ENCODE results near the gene SNX15. TPM values are rescaled to one million over a fixed set of nuclear protein-coding genes. Genes with fewer than 3 reads are reported as not detected.
A peak's percentile ranks its signal among the peaks of the same experiment; 100 is the strongest.
"Not testable (repeated sequence)": the region's sequence is repeated elsewhere in the genome, so short reads cannot be mapped to it uniquely, and the experiment has no call there.

SNX15 gene
- polyA plus RNA-seq, 4 donors: 23.2 to 46.6 (median 31.0) TPM

DNA sequence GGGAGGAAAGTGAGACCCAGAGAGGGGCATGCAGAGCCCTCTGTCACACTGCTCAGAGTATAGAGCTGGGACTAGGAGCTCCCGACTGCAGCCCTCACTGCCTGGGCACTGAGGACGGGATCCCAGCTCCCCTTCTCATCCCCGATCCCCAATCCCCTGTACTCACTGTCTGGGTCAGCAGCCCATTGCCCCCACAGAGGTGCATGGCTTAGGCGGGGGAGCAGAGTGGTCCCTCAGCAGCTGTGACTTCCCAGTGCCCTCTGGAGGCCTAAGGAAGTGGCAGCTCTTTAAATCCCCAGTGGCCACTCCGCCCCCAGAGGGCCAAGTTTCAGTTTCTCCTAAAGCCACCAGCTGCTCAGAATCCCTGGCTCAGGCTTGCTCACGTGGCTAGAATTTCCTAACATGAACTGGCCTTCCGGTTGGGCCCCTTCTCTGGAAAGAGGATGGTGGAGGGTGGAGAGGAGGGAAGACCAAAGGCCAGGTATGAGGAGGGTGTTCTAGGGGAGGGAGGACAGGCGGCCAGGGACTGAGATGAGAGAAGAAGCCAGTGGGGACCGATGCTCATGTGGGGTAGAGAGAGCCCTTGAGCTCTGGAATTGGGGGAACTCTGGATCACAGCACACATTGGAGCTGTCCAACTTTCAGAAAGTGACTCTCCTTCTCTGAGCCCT is 30.4 kb upstream of the SNX15 start, which contains the start of gene BATF2:
BATF2 (minus strand) TSS at position 262 of the 671 bp plus-strand sequence; CDS start at position 205, 57 bp downstream.
- peak within 1 kb of the TSS; percentile 55 to 67 (median 64) for H3K4me3 ChIP-seq (ENCODE audit: low read depth in 1 of 3, low read length in 3 of 3)
- FAIRE-seq: no peak
- peaks cover 0 to 8% of the 10 kb centered on the region in 2 donors for H3K9me3 ChIP-seq (ENCODE audit: control insufficient read depth in 2 of 2, insufficient read depth in 1 of 2, low read depth in 1 of 2, low read length in 1 of 2)
- DNase-seq: peak; percentile 94 to 95
- 10 to 15% (median 15%) methylated on average over 7 to 9 of the region's 9 CpGs for WGBS, 3 donors
- peak within 1 kb of the TSS; percentile 88 to 95 (median 92) for H3K27ac ChIP-seq (ENCODE audit: low read depth in 1 of 3, low read length in 2 of 3)
- H3K36me3 ChIP-seq (ENCODE audit: control insufficient read depth in 3 of 3, insufficient read depth in 2 of 3, low read depth in 1 of 3, low read length in 3 of 3): peaks cover 0 to 25% (median 0%) of the 10 kb centered on the region in 3 donors
- no peaks in the 10 kb centered on the region for H3K27me3 ChIP-seq (ENCODE audit: control insufficient read depth in 3 of 3, insufficient read depth in 3 of 3, low read length in 3 of 3)
- peaks cover 0 to 36% (median 2%) of the 10 kb centered on the region in 3 donors for H3K4me1 ChIP-seq (ENCODE audit: control insufficient read depth in 3 of 3, insufficient read depth in 2 of 3, low read depth in 1 of 3, low read length in 2 of 3)

- DNase-seq (peak; percentile 52 to 63), FAIRE-seq (no peak)
- WGBS, 3 donors: 42 to 81% (median 75%) methylated on average over 1 of the region's 1 CpG
Observed at GRCh38 chr11:64998141-64998540, 29.1 kb upstream of the SNX15 start.

DNA sequence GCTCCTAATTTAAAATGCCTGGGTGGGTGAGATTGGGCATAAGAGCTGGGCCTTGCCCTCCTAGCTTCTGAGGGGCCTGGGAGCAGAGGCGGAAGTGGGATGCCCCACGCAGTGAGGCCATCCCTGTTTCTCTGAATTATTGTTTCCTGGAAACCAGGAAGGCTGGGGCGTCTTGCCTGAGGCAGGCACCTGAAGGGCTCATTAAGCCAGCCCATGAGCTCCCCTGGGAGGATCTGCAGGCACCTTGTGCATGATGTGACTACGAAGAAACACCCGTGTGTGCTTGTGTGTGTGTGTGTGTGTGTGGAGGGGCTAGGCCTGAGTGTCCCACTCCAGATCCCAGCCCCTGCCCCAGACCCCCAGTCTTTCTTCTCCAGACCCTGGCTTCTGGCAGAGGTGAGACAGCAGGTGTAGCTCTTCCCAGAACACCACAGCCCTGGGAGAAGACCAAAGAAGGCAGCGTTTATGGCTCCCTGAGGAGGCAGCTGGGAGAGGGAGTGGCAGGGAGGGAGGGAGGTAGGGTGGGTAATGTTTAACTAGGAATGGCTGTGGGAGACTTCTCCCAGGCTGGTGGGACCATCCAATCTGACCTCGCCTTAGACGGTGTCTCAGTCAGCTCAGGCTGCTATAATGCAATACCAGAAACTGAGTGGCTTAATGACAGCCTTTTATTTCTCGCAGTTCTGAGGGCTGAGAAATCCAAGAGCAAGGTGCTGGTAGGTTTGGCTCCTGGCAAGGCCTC is 28.4 kb upstream of the SNX15 start:
- no peak overlapping the region for H3K4me3 ChIP-seq (ENCODE audit: low read depth in 1 of 3, low read length in 3 of 3)
- peak overlapping the region; percentile 91 to 97 (median 95) for H3K27ac ChIP-seq (ENCODE audit: low read depth in 1 of 3, low read length in 2 of 3)
- H3K4me1 ChIP-seq (ENCODE audit: control insufficient read depth in 3 of 3, insufficient read depth in 2 of 3, low read depth in 1 of 3, low read length in 2 of 3): peaks cover 0 to 36% (median 2%) of the 10 kb centered on the region in 3 donors
- no peak for FAIRE-seq
- H3K9me3 ChIP-seq (ENCODE audit: control insufficient read depth in 2 of 2, insufficient read depth in 1 of 2, low read depth in 1 of 2, low read length in 1 of 2): peaks cover 0 to 8% of the 10 kb centered on the region in 2 donors
- 17 to 49% (median 34%) methylated on average over 9 of the region's 9 CpGs for WGBS, 3 donors
- H3K36me3 ChIP-seq (ENCODE audit: control insufficient read depth in 3 of 3, insufficient read depth in 2 of 3, low read depth in 1 of 3, low read length in 3 of 3): peaks cover 0 to 10% (median 0%) of the 10 kb centered on the region in 3 donors
- no peaks in the 10 kb centered on the region for H3K27me3 ChIP-seq (ENCODE audit: control insufficient read depth in 3 of 3, insufficient read depth in 3 of 3, low read length in 3 of 3)
- DNase-seq: peak; percentile 91 to 93

More at GRCh38 chr11:64998141-64998540, 29.1 kb upstream of the SNX15 start:
- peaks cover 0 to 36% (median 2%) of the 10 kb centered on the region in 3 donors for H3K4me1 ChIP-seq (ENCODE audit: control insufficient read depth in 3 of 3, insufficient read depth in 2 of 3, low read depth in 1 of 3, low read length in 2 of 3)
- peaks cover 0 to 8% of the 10 kb centered on the region in 2 donors for H3K9me3 ChIP-seq (ENCODE audit: control insufficient read depth in 2 of 2, insufficient read depth in 1 of 2, low read depth in 1 of 2, low read length in 1 of 2)
- no peak overlapping the region for H3K4me3 ChIP-seq (ENCODE audit: low read depth in 1 of 3, low read length in 3 of 3)
- peaks cover 0 to 14% (median 0%) of the 10 kb centered on the region in 3 donors for H3K36me3 ChIP-seq (ENCODE audit: control insufficient read depth in 3 of 3, insufficient read depth in 2 of 3, low read depth in 1 of 3, low read length in 3 of 3)
- H3K27me3 ChIP-seq (ENCODE audit: control insufficient read depth in 3 of 3, insufficient read depth in 3 of 3, low read length in 3 of 3): no peaks in the 10 kb centered on the region
- peak overlapping the region; percentile 91 to 97 (median 95) for H3K27ac ChIP-seq (ENCODE audit: low read depth in 1 of 3, low read length in 2 of 3)

DNA sequence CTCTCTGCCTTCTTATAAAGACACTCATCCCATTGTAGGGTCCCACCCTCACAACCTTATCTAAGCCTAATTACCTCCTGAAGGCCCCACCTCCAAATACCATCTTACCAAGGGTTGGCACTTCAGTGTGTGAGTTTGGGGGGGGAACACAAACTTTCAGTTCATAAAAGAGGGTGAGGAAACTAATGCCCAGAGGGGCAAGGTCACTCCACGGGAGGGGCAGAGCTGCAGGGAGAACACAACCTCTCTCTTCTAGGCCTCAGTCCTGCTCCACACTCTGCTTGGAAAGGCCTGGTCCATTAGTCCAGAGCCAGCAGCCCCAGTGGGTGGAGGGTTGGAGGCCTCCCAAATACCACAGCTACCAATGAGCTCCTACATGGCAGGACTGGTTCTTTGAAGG is 27.8 kb upstream of the SNX15 start:
- no peak for FAIRE-seq
- DNase-seq: peak in 1 of 2 donors; percentile 62
- WGBS, 3 donors: 26 to 50% (median 38%) methylated on average over 1 of the region's 1 CpG

DNA sequence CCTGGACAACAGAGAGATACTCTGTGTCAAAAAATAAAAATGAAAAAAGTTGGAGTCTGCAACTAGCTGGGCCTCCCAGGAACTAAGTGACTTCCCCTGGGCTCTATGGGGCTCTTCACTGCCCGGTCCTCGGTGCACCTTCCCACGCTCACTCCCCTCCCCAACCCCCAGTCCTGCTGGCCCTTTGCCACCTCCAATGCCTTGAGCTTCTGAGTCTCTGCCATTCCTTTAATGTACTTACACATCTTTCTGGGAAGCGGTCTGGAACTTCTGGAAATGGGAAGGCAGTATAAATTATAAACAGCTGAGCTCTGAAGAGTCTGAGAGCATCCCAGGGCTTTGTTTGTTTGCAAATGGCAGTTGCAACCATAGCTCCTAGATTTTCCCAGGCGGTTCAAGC is 24.5 kb upstream of the SNX15 start:
- FAIRE-seq: no peak
- 63 to 98% (median 84%) methylated on average over 5 of the region's 5 CpGs for WGBS, 3 donors
- H3K4me3 ChIP-seq (ENCODE audit: low read depth in 1 of 3, low read length in 3 of 3): no peak overlapping the region
- H3K27ac ChIP-seq (ENCODE audit: low read depth in 1 of 3, low read length in 2 of 3): peak overlapping the region in 1 of 3 donors; percentile 13
- no peaks in the 10 kb centered on the region for H3K36me3 ChIP-seq (ENCODE audit: control insufficient read depth in 3 of 3, insufficient read depth in 2 of 3, low read depth in 1 of 3, low read length in 3 of 3)
- DNase-seq: no peak
- no peaks in the 10 kb centered on the region for H3K27me3 ChIP-seq (ENCODE audit: control insufficient read depth in 3 of 3, insufficient read depth in 3 of 3, low read length in 3 of 3)
- H3K9me3 ChIP-seq (ENCODE audit: control insufficient read depth in 2 of 2, insufficient read depth in 1 of 2, low read depth in 1 of 2, low read length in 1 of 2): peaks cover 0 to 8% of the 10 kb centered on the region in 2 donors
- H3K4me1 ChIP-seq (ENCODE audit: control insufficient read depth in 3 of 3, insufficient read depth in 2 of 3, low read depth in 1 of 3, low read length in 2 of 3): peaks cover 0 to 21% (median 2%) of the 10 kb centered on the region in 3 donors

More for the DNA sequence above, 27.8 kb upstream of the SNX15 start:
- Histone ChIP-seq H3K9me3 (ENCODE audit: control insufficient read depth in 2 of 2, insufficient read depth in 1 of 2, low read depth in 1 of 2, low read length in 1 of 2) (peaks cover 0 to 8% of the 10 kb centered on the region in 2 donors), H3K36me3 (ENCODE audit: control insufficient read depth in 3 of 3, insufficient read depth in 2 of 3, low read depth in 1 of 3, low read length in 3 of 3) (peaks cover 0 to 4% (median 0%) of the 10 kb centered on the region in 3 donors), H3K4me1 (ENCODE audit: control insufficient read depth in 3 of 3, insufficient read depth in 2 of 3, low read depth in 1 of 3, low read length in 2 of 3) (peaks cover 0 to 36% (median 2%) of the 10 kb centered on the region in 3 donors), H3K4me3 (ENCODE audit: low read depth in 1 of 3, low read length in 3 of 3) (no peak overlapping the region), H3K27ac (ENCODE audit: low read depth in 1 of 3, low read length in 2 of 3) (peak overlapping the region; percentile 67 to 97 (median 95)), H3K27me3 (ENCODE audit: control insufficient read depth in 3 of 3, insufficient read depth in 3 of 3, low read length in 3 of 3) (no peaks in the 10 kb centered on the region)

DNA sequence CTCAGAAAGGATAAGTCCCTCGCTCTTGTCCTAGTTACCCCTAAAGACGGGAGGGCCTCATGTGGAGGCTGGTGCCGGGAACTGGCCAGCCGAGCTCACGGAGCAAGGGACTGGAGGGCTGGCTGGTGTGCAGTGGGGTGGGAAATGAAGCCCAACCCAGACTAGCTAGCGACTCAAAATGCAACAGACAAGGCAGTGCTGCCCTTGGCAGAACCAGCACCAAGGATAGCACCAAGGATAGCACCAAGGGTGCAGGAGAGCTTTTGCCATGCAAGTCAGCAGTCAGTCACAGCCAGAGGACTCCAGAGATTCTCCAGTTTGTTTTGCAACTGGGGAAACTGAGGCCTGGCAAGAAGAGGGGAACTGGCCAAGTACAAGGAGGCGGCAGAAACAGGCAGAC is 24.0 kb upstream of the SNX15 start:
- H3K27me3 ChIP-seq (ENCODE audit: control insufficient read depth in 3 of 3, insufficient read depth in 3 of 3, low read length in 3 of 3): no peaks in the 10 kb centered on the region
- H3K9me3 ChIP-seq (ENCODE audit: control insufficient read depth in 2 of 2, insufficient read depth in 1 of 2, low read depth in 1 of 2, low read length in 1 of 2): peaks cover 0 to 8% of the 10 kb centered on the region in 2 donors
- DNase-seq (no peak), FAIRE-seq (no peak)
- 78 to 94% (median 87%) methylated on average over 7 of the region's 7 CpGs for WGBS, 3 donors
- peak overlapping the region in 1 of 3 donors; percentile 13 for H3K27ac ChIP-seq (ENCODE audit: low read depth in 1 of 3, low read length in 2 of 3)
- peaks cover 0 to 16% (median 0%) of the 10 kb centered on the region in 3 donors for H3K4me1 ChIP-seq (ENCODE audit: control insufficient read depth in 3 of 3, insufficient read depth in 2 of 3, low read depth in 1 of 3, low read length in 2 of 3)
- no peaks in the 10 kb centered on the region for H3K36me3 ChIP-seq (ENCODE audit: control insufficient read depth in 3 of 3, insufficient read depth in 2 of 3, low read depth in 1 of 3, low read length in 3 of 3)
- no peak overlapping the region for H3K4me3 ChIP-seq (ENCODE audit: low read depth in 1 of 3, low read length in 3 of 3)

DNA sequence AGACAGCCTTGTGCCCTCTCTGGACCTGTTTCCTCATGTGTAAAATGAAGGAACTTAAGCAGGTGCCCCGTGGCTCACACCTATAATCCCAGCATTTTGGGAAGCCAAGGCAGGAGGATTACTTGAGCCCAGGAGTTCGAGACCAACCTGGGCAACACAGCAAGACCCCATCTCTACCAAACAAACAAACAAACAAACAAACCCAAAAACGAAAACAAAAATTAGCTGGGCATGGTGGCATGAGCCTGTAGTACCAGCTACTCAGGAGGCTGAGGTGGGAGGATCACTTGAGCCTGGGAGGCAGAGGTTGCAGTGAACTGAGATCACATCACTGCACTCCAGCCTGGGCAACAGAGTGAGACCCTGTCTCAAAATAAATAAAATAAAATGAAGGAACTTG is 23.3 kb upstream of the SNX15 start:
- not testable (repeated sequence) for FAIRE-seq; H3K36me3 ChIP-seq (ENCODE audit: control insufficient read depth in 3 of 3, insufficient read depth in 2 of 3, low read depth in 1 of 3, low read length in 3 of 3); H3K4me3 ChIP-seq (ENCODE audit: low read depth in 1 of 3, low read length in 3 of 3); H3K27ac ChIP-seq (ENCODE audit: low read depth in 1 of 3, low read length in 2 of 3); H3K27me3 ChIP-seq (ENCODE audit: control insufficient read depth in 3 of 3, insufficient read depth in 3 of 3, low read length in 3 of 3); DNase-seq; H3K9me3 ChIP-seq (ENCODE audit: control insufficient read depth in 2 of 2, insufficient read depth in 1 of 2, low read depth in 1 of 2, low read length in 1 of 2); H3K4me1 ChIP-seq (ENCODE audit: control insufficient read depth in 3 of 3, insufficient read depth in 2 of 3, low read depth in 1 of 3, low read length in 2 of 3)
- WGBS, 3 donors: 61 to 72% (median 66%) methylated on average over 3 of the region's 3 CpGs

DNA sequence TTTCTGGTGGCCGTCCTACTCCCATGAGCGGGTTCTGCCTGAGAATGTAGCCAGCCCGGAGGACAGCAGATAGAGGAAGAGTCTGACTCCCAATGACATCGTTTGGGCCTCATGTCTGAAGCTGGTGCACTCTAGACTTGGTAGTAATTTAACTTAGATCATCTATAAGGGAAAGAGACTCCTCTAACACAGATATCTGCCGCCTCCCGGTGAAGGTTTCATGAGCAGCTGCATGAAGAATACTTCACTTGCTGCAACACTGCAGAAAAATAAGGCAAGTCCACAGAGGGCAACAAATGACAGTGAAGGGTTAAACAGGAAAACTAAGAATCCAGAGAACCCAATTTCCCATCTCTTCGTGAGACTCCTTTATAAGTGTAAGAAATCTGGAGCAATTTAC is 19.2 kb upstream of the SNX15 start:
- H3K27me3 ChIP-seq (ENCODE audit: control insufficient read depth in 3 of 3, insufficient read depth in 3 of 3, low read length in 3 of 3): peaks cover 0 to 2% (median 0%) of the 10 kb centered on the region in 3 donors
- H3K27ac ChIP-seq (ENCODE audit: low read depth in 1 of 3, low read length in 2 of 3): no peak overlapping the region
- H3K9me3 ChIP-seq (ENCODE audit: control insufficient read depth in 2 of 2, insufficient read depth in 1 of 2, low read depth in 1 of 2, low read length in 1 of 2): no peaks in the 10 kb centered on the region
- WGBS, 3 donors: 57 to 70% (median 63%) methylated on average over 7 of the region's 7 CpGs
- no peak for DNase-seq
- no peak overlapping the region for H3K4me3 ChIP-seq (ENCODE audit: low read depth in 1 of 3, low read length in 3 of 3)
- FAIRE-seq: no peak
- H3K36me3 ChIP-seq (ENCODE audit: control insufficient read depth in 3 of 3, insufficient read depth in 2 of 3, low read depth in 1 of 3, low read length in 3 of 3): no peaks in the 10 kb centered on the region
- H3K4me1 ChIP-seq (ENCODE audit: control insufficient read depth in 3 of 3, insufficient read depth in 2 of 3, low read depth in 1 of 3, low read length in 2 of 3): peaks cover 0 to 4% (median 0%) of the 10 kb centered on the region in 3 donors
